ENCODE results near the gene TMEM178B. TPM values are rescaled to one million over a fixed set of nuclear protein-coding genes. Genes with fewer than 3 reads are reported as not detected.
"Not testable (repeated sequence)": the region's sequence is repeated elsewhere in the genome, so short reads cannot be mapped to it uniquely, and the experiment has no call there.

Gene TMEM178B
- total RNA-seq, 1 experiment from 2014 or later, result 0.34 TPM

DNA sequence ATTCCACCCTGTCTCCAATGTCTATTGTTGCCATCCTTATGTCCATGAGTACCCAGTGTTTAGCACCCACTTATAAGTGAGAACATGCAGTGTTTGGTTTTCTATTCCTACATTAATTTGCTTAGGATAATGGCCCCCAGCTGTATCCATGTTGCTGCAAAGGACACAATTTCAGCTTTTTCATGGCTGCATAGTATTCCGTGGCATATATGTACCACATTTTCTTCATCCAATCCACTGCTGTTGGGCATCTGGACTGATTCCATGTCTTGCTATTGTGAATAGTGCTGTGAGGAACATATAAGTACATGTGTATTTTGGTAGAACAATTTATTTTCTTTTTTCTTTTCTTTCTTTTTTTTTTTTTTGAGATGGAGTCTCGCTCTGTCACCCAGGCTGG, 68.2 kb downstream of the TMEM178B start:
- DNase-seq (ENCODE audit: low read depth), result no peak

GRCh38 chr7:141144921-141145629, 71.2 kb downstream of the TMEM178B start:
- DNase-seq (ENCODE audit: low read depth), result no peak

DNA sequence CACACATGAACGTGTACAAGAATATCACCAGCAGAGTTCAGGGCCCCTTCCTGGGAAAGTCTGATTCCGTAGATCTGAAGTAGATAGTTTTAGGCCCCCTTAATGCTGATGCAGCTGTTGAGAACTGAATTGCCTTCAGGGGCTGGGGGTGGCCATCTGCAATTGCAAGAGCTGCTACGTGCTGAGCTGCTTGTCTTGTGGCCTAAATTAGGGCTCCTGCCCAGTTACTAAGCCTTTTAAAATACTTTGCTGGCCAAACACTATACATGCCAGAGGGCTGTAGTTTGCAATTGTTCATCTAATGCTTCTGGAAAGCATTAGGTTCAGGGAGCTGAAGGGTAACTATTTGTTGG, 71.7 kb downstream of the TMEM178B start:
- no peak for DNase-seq (ENCODE audit: low read depth)

DNA sequence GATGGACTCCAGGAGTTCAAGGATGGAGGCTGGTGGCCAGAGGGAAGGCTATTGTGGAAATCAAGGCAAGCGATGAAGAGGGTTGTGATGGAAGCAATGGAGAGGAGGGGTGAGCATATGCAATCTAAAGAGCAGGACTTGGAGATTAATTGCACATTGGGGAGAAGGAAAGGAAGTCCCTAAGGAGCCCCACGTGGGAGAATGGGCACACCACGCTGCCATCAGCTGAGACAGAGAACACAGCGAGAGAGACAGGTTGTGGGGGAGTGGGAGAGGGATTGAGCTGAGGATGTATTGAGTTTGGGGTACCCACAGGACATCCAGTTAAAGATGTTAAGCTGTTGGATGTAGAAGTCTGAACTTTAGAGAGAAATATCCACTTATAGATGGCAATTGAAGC, 73.6 kb downstream of the TMEM178B start:
- no peak for DNase-seq (ENCODE audit: low read depth)

GRCh38 chr7:141150465-141150864, 76.6 kb downstream of the TMEM178B start:
- peak; percentile 41 for DNase-seq (ENCODE audit: low read depth)

DNA sequence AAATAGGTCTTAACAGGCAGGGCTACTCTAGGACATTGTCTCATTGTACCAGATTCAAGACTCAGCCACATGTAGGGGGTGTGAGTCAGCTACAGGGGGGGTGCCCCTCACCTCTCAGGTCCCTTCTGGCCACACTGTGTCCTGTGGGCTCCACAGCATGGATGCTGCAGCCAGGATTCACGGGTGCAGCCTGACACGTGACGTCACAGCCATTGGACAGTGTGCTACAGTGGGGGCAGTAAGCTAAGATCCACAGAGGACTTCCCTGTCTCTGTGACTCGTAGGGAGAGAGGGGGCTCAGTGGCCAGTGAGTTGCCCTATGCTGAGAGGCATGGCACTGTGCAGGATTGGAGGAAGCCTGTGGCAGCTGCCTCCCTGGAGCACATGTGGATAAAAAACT, 77.9 kb downstream of the TMEM178B start:
- DNase-seq (ENCODE audit: low read depth), result no peak

DNA sequence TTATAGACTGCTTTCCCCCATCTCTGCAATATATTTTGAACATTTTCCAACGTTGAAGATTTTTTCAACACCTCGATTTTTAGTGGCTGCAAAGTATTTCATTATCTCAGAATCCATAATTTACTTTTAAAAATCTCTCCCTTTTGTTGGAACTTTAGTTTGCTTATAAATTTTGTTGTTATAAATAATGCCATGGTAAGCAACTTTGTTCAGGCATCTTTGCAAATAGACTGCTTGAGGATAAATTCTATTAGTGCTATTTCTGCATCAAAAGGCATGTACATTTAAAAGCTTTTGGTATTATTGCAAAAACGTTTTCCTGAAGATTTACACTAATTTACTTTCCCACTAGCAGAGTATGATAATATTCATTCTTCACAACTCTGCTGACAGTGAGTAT, 79.4 kb downstream of the TMEM178B start:
- DNase-seq (ENCODE audit: low read depth), result no peak

GRCh38 chr7:141154131-141154732, 80.4 kb downstream of the TMEM178B start:
- no peak for DNase-seq (ENCODE audit: low read depth)

- no peak for DNase-seq (ENCODE audit: low read depth)
These were observed 82.5 kb downstream of the TMEM178B start for GRCh38 chr7:141156407-141156806.

DNA sequence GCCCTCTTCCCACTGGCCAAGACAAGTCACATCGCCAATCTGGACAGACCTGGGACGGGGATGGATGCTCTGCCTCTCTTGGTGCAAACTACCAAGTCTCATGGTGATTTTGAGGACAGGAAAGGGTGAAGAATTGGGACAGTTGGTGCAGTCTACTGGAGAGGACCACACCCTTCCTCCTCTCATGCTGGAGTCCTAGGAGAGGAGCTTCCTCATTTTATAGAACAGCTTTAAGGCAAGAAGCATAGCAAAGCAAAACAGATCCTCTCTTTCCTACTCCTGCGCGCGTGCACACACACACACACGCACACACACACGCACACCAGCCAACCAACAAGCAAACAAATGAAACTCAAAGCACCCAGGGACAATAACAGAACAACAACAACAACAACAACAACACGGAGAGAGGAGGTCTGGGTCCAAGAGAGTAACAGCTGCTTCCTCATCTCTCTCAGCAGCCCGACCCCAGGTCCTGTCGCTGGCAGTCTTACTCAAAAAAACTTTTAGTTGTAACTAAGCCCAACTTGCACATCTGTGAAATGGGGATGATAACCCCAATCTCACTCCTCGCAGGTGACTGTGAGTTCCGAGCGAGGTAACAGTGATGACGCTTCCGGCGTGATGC, 83.4 kb downstream of the TMEM178B start:
- no peak for DNase-seq (ENCODE audit: low read depth)

- DNase-seq (ENCODE audit: low read depth), result peak; percentile 96
These were observed 84.7 kb downstream of the TMEM178B start for GRCh38 chr7:141158561-141158960.

GRCh38 chr7:141160246-141160860, 86.5 kb downstream of the TMEM178B start:
- DNase-seq (ENCODE audit: low read depth), result no peak

GRCh38 chr7:141161550-141162535, 88.0 kb downstream of the TMEM178B start:
- DNase-seq (ENCODE audit: low read depth), result no peak

GRCh38 chr7:141165521-141165920, 91.7 kb downstream of the TMEM178B start:
- no peak for DNase-seq (ENCODE audit: low read depth)

GRCh38 chr7:141166926-141167325, 93.1 kb downstream of the TMEM178B start:
- no peak for DNase-seq (ENCODE audit: low read depth)

- DNase-seq (ENCODE audit: low read depth), result no peak
These were observed 93.6 kb downstream of the TMEM178B start for GRCh38 chr7:141167381-141167964.

- DNase-seq (ENCODE audit: low read depth), result not testable (repeated sequence)
These were observed 95.3 kb downstream of the TMEM178B start for GRCh38 chr7:141169157-141169556.

DNA sequence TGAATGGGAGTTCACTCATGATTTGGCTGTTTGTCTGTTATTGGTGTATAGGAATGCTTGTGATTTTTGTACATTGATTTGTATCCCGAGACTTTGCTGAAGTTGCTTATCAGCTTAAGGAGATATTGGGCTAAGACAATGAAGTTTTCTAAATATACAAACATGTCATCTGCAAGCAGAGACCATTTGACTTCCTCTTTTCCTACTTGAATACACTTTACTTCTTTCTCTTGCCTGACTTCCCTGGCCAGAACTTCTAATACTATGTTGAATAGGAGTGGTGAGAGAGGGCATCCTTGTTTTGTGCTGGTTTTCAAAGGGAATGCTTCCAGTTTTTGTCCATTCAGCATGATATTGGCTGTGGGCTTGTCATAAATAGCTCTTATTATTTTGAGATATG, 101.9 kb downstream of the TMEM178B start:
- not testable (repeated sequence) for DNase-seq (ENCODE audit: low read depth)

DNA sequence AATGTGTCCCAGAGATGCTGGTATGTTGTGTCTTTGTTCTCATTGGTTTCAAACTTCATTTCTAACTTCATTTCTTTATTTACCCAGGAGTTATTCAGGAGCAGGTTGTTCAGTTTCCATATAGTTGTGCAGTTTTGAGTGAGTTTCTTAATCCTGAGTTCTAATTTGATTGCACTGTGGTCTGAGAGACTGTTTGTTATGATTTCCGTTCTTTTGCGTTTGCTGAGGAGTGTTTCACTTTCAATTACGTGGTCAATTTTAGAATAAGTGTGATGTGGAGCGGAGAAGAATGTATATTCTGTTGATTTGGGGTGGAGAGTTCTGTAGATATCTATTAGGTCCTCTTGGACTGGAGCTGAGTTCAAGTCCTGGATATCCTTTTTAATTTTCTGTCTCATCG, 103.3 kb downstream of the TMEM178B start:
- DNase-seq (ENCODE audit: low read depth), result not testable (repeated sequence)

- no peak for DNase-seq (ENCODE audit: low read depth)
These were observed 104.7 kb downstream of the TMEM178B start for GRCh38 chr7:141178486-141179135.

Data from LHCN-M2 (cell line).